ENCODE results near the gene CANT1.

CANT1 gene

DNA sequence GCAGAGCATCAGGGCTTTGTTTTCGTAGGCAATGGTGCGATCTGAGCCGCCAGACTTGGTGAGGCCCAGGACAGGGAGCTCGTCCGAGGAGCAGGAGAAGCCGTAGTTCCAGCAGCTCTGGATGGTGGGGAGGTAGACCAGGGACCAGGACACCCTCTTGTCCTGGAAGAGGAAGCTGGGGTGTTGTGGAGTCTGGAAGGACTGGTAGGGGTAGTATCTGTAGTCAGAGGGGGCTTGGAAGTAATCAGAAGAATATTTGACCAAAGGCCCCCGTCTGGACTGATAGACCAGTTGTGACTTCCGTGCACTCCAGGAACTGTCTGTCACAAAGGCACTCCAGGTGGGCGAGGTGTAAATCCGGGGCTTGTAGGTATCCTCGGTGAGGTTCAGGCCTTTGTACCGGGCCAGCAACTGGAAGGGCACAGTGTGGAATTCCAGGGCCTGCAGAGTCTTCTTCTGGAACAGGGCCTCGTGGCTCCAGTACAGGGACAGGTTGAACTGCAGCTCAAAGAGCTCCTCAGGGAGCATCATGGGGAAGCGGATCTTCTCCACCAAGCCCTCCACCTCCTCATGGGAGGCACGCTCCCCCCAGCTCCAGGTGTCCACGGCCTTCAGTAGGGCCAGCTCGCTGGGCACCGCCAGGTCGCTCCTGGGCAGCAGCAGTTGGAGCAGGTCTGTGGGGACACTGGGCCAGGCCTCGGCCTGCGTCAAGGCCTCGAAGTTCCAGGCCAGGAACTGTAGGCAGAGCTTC is 37.6 kb downstream of the CANT1 start:
- Histone ChIP-seq H3K4me3 (no peak overlapping the region), H3K9me3 (no peaks in the 10 kb centered on the region), H3K27me3 (no peaks in the 10 kb centered on the region), H3K4me1 (peaks cover 0 to 36% (median 23%) of the 10 kb centered on the region in 4 donors), H3K27ac (peak overlapping the region; percentile 15 to 32), H3K36me3 (peaks cover 0 to 39% (median 0%) of the 10 kb centered on the region in 3 donors)
- TF ChIP-seq, protein P1, sequence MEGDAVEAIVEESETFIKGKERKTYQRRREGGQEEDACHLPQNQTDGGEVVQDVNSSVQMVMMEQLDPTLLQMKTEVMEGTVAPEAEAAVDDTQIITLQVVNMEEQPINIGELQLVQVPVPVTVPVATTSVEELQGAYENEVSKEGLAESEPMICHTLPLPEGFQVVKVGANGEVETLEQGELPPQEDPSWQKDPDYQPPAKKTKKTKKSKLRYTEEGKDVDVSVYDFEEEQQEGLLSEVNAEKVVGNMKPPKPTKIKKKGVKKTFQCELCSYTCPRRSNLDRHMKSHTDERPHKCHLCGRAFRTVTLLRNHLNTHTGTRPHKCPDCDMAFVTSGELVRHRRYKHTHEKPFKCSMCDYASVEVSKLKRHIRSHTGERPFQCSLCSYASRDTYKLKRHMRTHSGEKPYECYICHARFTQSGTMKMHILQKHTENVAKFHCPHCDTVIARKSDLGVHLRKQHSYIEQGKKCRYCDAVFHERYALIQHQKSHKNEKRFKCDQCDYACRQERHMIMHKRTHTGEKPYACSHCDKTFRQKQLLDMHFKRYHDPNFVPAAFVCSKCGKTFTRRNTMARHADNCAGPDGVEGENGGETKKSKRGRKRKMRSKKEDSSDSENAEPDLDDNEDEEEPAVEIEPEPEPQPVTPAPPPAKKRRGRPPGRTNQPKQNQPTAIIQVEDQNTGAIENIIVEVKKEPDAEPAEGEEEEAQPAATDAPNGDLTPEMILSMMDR (IDR thresholded peaks at IDR 0.05), result no peak
- intact Hi-C loops (cut with DNase I; ENCODE audit: low total_unique reads), result loop anchor here (2.0 to 5.0 kb wide), 3 partner anchors 50 to 103 kb away; no protein-coding TSS in a partner anchor
- DNase-seq, result no peak

DNA sequence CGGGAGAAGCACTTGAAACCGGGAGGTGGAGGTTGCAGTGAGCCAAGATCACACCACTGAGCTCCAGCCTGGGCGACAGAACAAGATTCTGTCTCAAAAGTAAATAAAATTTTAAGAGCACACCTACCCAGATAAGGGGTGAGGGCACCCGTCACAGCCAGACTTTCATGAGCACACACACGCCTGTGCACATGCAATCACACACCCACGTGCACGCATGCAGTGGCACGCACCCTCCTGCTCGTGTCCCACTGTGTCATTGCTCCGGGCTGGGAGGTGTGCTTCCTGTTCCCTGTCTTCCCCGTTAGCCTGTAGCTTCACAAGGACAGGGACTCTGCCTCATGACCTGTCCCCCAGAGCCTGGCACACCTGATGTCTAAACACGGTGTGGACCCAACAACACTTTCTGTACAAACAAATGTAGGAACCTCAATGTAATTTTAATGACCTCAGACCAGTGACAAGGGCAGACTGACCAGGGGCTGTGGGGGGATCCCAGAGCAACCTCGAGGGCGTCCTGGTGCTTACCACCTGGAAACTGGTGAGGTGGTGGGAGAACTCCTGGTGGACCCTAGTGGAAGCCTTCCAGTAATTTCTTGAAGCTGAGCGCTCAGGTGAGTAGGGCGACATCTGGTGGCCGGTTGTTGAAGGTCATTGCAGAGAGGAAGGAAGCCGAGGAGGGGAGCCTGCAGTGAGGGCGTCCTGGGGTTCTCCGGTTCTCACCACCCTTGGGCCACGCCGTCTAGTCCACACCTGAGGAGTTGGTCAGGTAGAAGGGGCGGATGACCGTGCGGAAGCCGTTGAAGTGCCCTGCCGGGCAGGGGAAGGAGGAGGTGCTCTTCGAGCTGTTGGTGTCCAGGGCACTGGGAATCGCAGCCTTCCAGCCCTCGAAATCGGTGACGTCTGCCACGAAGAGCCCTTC is 38.5 kb downstream of the CANT1 start:
- peak; percentile 84 to 87 for DNase-seq
- H3K4me1 ChIP-seq, result peaks cover 0 to 28% (median 20%) of the 10 kb centered on the region in 4 donors
- TF ChIP-seq, protein P1 (IDR thresholded peaks at IDR 0.05), result peak; percentile 86 to 92
- H3K27ac ChIP-seq, result peak overlapping the region; percentile 15 to 32
- H3K27me3 ChIP-seq, result no peaks in the 10 kb centered on the region
- H3K36me3 ChIP-seq, result peaks cover 0 to 48% (median 0%) of the 10 kb centered on the region in 3 donors
- no peaks in the 10 kb centered on the region for H3K9me3 ChIP-seq
- no peak overlapping the region for H3K4me3 ChIP-seq
- intact Hi-C loops (cut with DNase I; ENCODE audit: low total_unique reads), result loop anchor here (2.0 to 5.0 kb wide), 3 partner anchors 49 to 102 kb away; no protein-coding TSS in a partner anchor

DNA sequence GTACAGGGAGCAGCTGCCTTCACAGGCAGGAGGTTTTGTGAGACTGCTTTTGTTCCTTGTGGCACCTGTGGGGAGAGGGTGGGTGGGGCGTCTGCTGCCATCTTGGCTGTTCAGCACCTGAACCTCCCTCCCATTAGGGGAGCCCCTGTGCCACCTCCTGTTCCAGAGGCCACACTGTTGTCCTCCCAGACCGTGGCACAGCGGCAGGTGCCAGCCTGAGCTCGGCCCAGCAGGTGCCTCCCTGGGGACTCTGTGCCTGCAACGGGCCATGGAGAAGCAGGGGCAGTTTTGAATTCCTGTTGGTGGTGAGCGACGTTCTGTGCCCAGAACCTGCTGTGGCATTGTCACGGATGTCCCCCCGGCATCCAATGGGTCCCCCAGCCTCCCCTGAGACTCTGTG is 39.7 kb downstream of the CANT1 start:
- TF ChIP-seq, protein P1 (IDR thresholded peaks at IDR 0.05), result no peak
- Histone ChIP-seq H3K27me3 (no peaks in the 10 kb centered on the region), H3K27ac (no peak overlapping the region), H3K9me3 (no peaks in the 10 kb centered on the region), H3K36me3 (peaks cover 0 to 48% (median 0%) of the 10 kb centered on the region in 3 donors), H3K4me1 (peaks cover 0 to 15% (median 11%) of the 10 kb centered on the region in 4 donors), H3K4me3 (no peak overlapping the region)
- intact Hi-C loops (cut with DNase I; ENCODE audit: low total_unique reads), result loop anchor here (2.0 to 5.0 kb wide), 3 partner anchors 48 to 101 kb away; no protein-coding TSS in a partner anchor
- no peak for DNase-seq

DNA sequence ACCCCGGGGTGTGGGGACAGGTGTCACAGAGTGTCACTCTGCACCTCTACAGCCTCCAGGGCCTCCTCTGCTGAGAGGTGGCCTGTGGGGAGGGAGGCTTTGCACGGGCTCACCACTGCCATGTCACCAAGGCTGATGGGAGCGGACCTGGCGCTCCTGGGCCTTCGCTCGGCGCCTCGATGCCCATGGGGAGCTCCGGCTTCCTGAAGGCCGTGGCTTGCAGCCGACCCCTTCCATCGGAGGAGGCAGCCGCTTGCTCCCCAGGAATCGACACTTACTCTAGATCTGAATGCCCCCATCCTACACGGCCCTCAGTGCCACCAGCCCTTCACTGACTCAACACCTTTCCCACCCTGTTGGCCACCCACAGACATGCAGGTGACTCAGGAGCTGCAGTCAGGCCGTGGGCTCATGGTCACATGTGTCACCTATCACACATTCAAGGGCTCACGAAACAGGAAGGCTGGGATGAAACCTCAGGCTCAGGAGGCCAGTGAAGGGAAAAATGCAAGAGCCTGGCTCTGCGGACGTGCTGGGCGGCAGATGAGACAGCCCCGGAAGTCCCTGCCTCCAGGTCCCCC is 41.7 kb downstream of the CANT1 start:
- no peak for DNase-seq
- TF ChIP-seq, protein P1 (IDR thresholded peaks at IDR 0.05), result no peak
- H3K9me3 ChIP-seq, result no peaks in the 10 kb centered on the region
- H3K4me3 ChIP-seq, result no peak overlapping the region
- peaks cover 0 to 48% (median 0%) of the 10 kb centered on the region in 3 donors for H3K36me3 ChIP-seq
- H3K27ac ChIP-seq, result no peak overlapping the region
- H3K27me3 ChIP-seq, result no peaks in the 10 kb centered on the region
- H3K4me1 ChIP-seq, result peaks cover 0 to 8% (median 6%) of the 10 kb centered on the region in 4 donors
- intact Hi-C loops (cut with DNase I; ENCODE audit: low total_unique reads), result no loop called here

DNA sequence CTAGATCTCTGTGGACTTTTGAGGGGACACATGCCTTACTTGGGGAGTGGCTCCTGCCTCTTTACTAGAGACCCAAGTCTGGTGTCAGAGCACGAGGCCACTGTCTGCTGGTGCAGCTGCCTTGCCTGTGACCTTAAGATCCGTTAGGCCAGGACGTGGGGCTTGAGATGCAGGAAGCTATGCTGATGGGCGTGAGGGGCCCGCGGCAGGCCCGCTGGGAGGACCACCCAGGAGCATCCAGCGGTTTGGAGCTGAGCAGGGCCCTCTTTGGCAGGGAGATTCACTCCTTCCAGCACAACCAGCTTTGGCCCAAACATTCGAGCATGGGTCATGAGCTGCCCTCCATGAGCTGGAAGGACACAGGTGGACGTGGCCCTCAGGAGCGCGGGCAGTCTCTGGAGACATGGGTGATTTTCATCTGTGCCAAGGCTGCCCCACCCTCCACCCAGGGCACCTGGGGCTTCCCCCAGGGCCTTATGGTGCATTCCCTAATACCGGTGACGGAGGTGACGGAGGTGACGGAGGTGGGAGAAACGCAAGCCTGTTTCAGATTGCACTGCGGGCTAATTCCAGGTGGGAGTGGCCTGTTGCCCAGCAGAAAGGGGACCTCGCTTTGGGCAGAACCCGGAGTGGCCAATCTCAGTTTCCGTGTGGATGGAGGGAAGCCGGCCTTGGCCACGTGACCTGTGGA is 42.5 kb downstream of the CANT1 start:
- Histone ChIP-seq H3K36me3 (peaks cover 0 to 42% (median 0%) of the 10 kb centered on the region in 3 donors), H3K27me3 (no peaks in the 10 kb centered on the region), H3K9me3 (no peaks in the 10 kb centered on the region), H3K27ac (no peak overlapping the region), H3K4me1 (peaks cover 0 to 8% (median 6%) of the 10 kb centered on the region in 4 donors), H3K4me3 (no peak overlapping the region)
- no peak for DNase-seq
- TF ChIP-seq, protein P1 (IDR thresholded peaks at IDR 0.05), result no peak
- intact Hi-C loops (cut with DNase I; ENCODE audit: low total_unique reads), result no loop called here
